Body of pancreas (tissue), 4 donors: ENCODE data around the gene DIAPH3.

Source experiments
- CTCF ChIP-seq, 7 experiments: fragments of 450-650 bp in 4 of 7; fragments of 200-600 bp in 3 of 7; sonication (generic) in 3 of 7; IDR thresholded peaks; one replicate each; pipeline ENCODE4 v1.5.1; 2016 to 2019; ENCODE audit warnings: antibody characterized with exemption in 7 of 7
- POLR2A ChIP-seq, 3 donors: fragments of 450-650 bp; IDR thresholded peaks; one replicate each; pipeline ENCODE4 v1.6.1; 2016; ENCODE audit warnings: antibody characterized with exemption in 3 of 3, mild to moderate bottlenecking in 2 of 3

- no peak for TF ChIP-seq CTCF (IDR thresholded peaks at IDR 0.05)
- no peak for TF ChIP-seq POLR2A (IDR thresholded peaks at IDR 0.05)
These were observed 275.3 kb downstream of the DIAPH3 start for GRCh38 chr13:59888408-59888807.
